IPS-20b (cell line): Measurements from ENCODE around the gene WWOX.

Source experiments
- H3K27ac ChIP-seq: one replicate; pipeline ENCODE4 v1.5.1; 2013; ENCODE audit warnings: low read length
- H3K27me3 ChIP-seq: 2 replicates; pipeline ENCODE4 v1.6.1; 2013; ENCODE audit warnings: mild to moderate bottlenecking, low read length, inconsistent platforms; ENCODE audit not compliant: insufficient read depth
- H3K36me3 ChIP-seq: 2 replicates; pipeline ENCODE4 v1.6.1; 2013; ENCODE audit warnings: low read depth, mild to moderate bottlenecking, inconsistent platforms, low read length, moderate library complexity; ENCODE audit not compliant: insufficient read depth
- H3K4me1 ChIP-seq: 2 replicates; pipeline ENCODE4 v1.6.1; 2013; ENCODE audit warnings: mild to moderate bottlenecking, control low read depth, inconsistent platforms, low read length, moderate library complexity; ENCODE audit not compliant: insufficient read depth
- H3K4me3 ChIP-seq: 2 replicates; pipeline ENCODE4 v1.5.1; 2013; ENCODE audit warnings: mild to moderate bottlenecking, low read length, inconsistent platforms
- H3K9ac ChIP-seq: 2 replicates; pipeline ENCODE4 v1.6.1; 2013; ENCODE audit warnings: low read depth, mild to moderate bottlenecking, inconsistent platforms, low read length, moderate library complexity
- H3K9me3 ChIP-seq: 2 replicates; pipeline ENCODE4 v1.6.1; 2013; ENCODE audit warnings: mild to moderate bottlenecking, low read depth, low read length, inconsistent platforms; ENCODE audit not compliant: insufficient read depth

Gene WWOX

GRCh38 chr16:78311831-78312230 is 212.4 kb downstream of the WWOX start:
- Histone ChIP-seq H3K9ac (no peak overlapping the region), H3K27ac (no peak overlapping the region), H3K4me3 (no peak overlapping the region), H3K4me1 (peaks cover 37% of the 10 kb centered on the region), H3K36me3 (no peaks in the 10 kb centered on the region), H3K27me3 (no peaks in the 10 kb centered on the region), H3K9me3 (no peaks in the 10 kb centered on the region)

GRCh38 chr16:78317564-78318240 is 218.2 kb downstream of the WWOX start:
- Histone ChIP-seq H3K27ac (no peak overlapping the region), H3K9me3 (no peaks in the 10 kb centered on the region), H3K4me3 (no peak overlapping the region), H3K27me3 (no peaks in the 10 kb centered on the region), H3K9ac (no peak overlapping the region), H3K4me1 (peaks cover 17% of the 10 kb centered on the region), H3K36me3 (no peaks in the 10 kb centered on the region)

- H3K27me3 ChIP-seq = no peaks in the 10 kb centered on the region
- no peaks in the 10 kb centered on the region for H3K36me3 ChIP-seq
- no peak overlapping the region for H3K27ac ChIP-seq
- no peaks in the 10 kb centered on the region for H3K9me3 ChIP-seq
- H3K4me3 ChIP-seq = 0 out of 2 replicates have a peak overlapping the region, but pooled peaks have one; percentile 5
- peaks cover 36% of the 10 kb centered on the region for H3K4me1 ChIP-seq
- H3K9ac ChIP-seq = no peak overlapping the region
Observed at GRCh38 chr16:78321620-78322360, 222.3 kb downstream of the WWOX start.

- Histone ChIP-seq H3K27ac (no peak overlapping the region), H3K36me3 (no peaks in the 10 kb centered on the region), H3K9me3 (no peaks in the 10 kb centered on the region), H3K4me1 (peaks cover 32% of the 10 kb centered on the region), H3K9ac (no peak overlapping the region), H3K27me3 (no peaks in the 10 kb centered on the region), H3K4me3 (no peak overlapping the region)
Observed at GRCh38 chr16:78323315-78323714, 223.9 kb downstream of the WWOX start.

- no peak overlapping the region for H3K9ac ChIP-seq
- H3K27me3 ChIP-seq = no peaks in the 10 kb centered on the region
- H3K9me3 ChIP-seq = no peaks in the 10 kb centered on the region
- H3K4me1 ChIP-seq = peaks cover 32% of the 10 kb centered on the region
- no peaks in the 10 kb centered on the region for H3K36me3 ChIP-seq
- no peak overlapping the region for H3K27ac ChIP-seq
- H3K4me3 ChIP-seq = no peak overlapping the region
Observed at GRCh38 chr16:78324649-78325285, 225.3 kb downstream of the WWOX start.

- Histone ChIP-seq H3K4me1 (peaks cover 32% of the 10 kb centered on the region), H3K27me3 (no peaks in the 10 kb centered on the region), H3K4me3 (no peak overlapping the region), H3K9me3 (no peaks in the 10 kb centered on the region), H3K9ac (no peak overlapping the region; the same call in 1 of the 2 replicates), H3K36me3 (no peaks in the 10 kb centered on the region), H3K27ac (no peak overlapping the region)
Observed at GRCh38 chr16:78325468-78326352, 226.3 kb downstream of the WWOX start.

GRCh38 chr16:78326731-78327130 is 227.3 kb downstream of the WWOX start:
- no peaks in the 10 kb centered on the region for H3K9me3 ChIP-seq
- H3K36me3 ChIP-seq = no peaks in the 10 kb centered on the region
- no peak overlapping the region for H3K27ac ChIP-seq
- H3K9ac ChIP-seq = no peak overlapping the region
- no peak overlapping the region for H3K4me3 ChIP-seq
- no peaks in the 10 kb centered on the region for H3K27me3 ChIP-seq
- peaks cover 28% of the 10 kb centered on the region for H3K4me1 ChIP-seq

- H3K27ac ChIP-seq = no peak overlapping the region
- H3K4me1 ChIP-seq = peaks cover 11% of the 10 kb centered on the region; the same call in 1 of the 2 replicates
- no peaks in the 10 kb centered on the region for H3K36me3 ChIP-seq
- H3K9me3 ChIP-seq = no peaks in the 10 kb centered on the region
- H3K9ac ChIP-seq = no peak overlapping the region
- H3K4me3 ChIP-seq = no peak overlapping the region
- no peaks in the 10 kb centered on the region for H3K27me3 ChIP-seq
Observed at GRCh38 chr16:78331731-78332130, 232.3 kb downstream of the WWOX start.

- Histone ChIP-seq H3K27me3 (no peaks in the 10 kb centered on the region), H3K4me1 (peaks cover 11% of the 10 kb centered on the region; the same call in 1 of the 2 replicates), H3K4me3 (no peak overlapping the region), H3K9me3 (no peaks in the 10 kb centered on the region), H3K9ac (no peak overlapping the region), H3K36me3 (no peaks in the 10 kb centered on the region), H3K27ac (no peak overlapping the region)
Observed at GRCh38 chr16:78333808-78334207, 234.4 kb downstream of the WWOX start.

- H3K27ac ChIP-seq = no peak overlapping the region
- H3K27me3 ChIP-seq = no peaks in the 10 kb centered on the region
- H3K9ac ChIP-seq = no peak overlapping the region
- no peaks in the 10 kb centered on the region for H3K9me3 ChIP-seq
- H3K36me3 ChIP-seq = no peaks in the 10 kb centered on the region
- no peak overlapping the region for H3K4me3 ChIP-seq
- H3K4me1 ChIP-seq = no peaks in the 10 kb centered on the region; the same call in 1 of the 2 replicates
Observed at GRCh38 chr16:78340590-78340989, 241.1 kb downstream of the WWOX start.

GRCh38 chr16:78348068-78348467 is 248.6 kb downstream of the WWOX start:
- Histone ChIP-seq H3K4me3 (no peak overlapping the region), H3K36me3 (no peaks in the 10 kb centered on the region), H3K9me3 (no peaks in the 10 kb centered on the region), H3K4me1 (no peaks in the 10 kb centered on the region; the same call in 1 of the 2 replicates), H3K9ac (no peak overlapping the region), H3K27ac (no peak overlapping the region), H3K27me3 (no peaks in the 10 kb centered on the region)
